ENCODE measurements around the gene CCR6. TPM values are rescaled to one million over a fixed set of nuclear protein-coding genes. Genes with fewer than 3 reads are reported as not detected.
"Not testable (repeated sequence)": the region's sequence is repeated elsewhere in the genome, so short reads cannot be mapped to it uniquely, and the experiment has no call there.

The CCR6 gene
- total and polyA plus RNA-seq, 12 donors: not detected

DNA sequence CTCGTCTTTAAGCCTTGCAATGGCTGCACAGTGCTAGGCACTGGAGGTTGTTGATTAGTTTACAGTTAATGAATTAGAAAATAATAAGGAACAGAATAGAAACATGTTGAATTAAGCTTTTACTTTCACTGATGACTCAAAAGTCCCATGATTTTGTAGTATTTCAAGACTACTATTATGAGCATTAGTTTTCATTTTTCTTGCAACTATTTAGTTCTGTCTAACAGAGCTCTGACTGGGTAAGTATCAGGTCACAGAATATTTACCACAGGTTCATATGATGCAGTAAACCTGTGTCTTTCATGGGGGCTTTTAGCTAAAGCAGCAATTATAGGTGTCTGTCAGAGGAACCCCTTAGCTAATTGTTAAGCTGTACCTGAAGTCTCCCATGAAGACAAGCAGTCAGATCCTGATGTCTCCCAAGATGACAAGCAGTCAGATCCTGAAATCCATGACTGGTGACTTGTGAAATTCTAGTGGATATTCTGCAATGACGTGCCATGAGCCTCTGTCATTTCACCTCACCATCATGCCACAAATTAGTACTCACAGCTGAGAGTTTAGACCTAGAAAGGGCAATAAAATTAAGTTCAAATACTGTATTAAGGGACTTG, 43.1 kb downstream of the CCR6 start:
- Histone ChIP-seq H3K27ac (no peak overlapping the region), H3K4me3 (no peak overlapping the region), H3K36me3 (replicated peaks in 1 of 2) (no peaks in the 10 kb centered on the region), H3K4me1 (replicated peaks in 1 of 2) (no peaks in the 10 kb centered on the region), H3K27me3 (no peaks in the 10 kb centered on the region), H3K9me3 (replicated peaks in 1 of 3) (no peaks in the 10 kb centered on the region)
- intact Hi-C loops (cut with DNase I): no loop called here
- 74 to 84% (median 83%) methylated on average over 2 of the region's 2 CpGs for WGBS, 4 donors
- no peak for DNase-seq
- TF ChIP-seq CTCF (IDR thresholded peaks at IDR 0.05): no peak
- no peak for TF ChIP-seq POLR2A (IDR thresholded peaks at IDR 0.05)

GRCh38 chr6:167167699-167168098, 44.8 kb downstream of the CCR6 start:
- H3K27ac ChIP-seq; H3K36me3 ChIP-seq (replicated peaks in 1 of 2); H3K4me1 ChIP-seq (replicated peaks in 1 of 2); H3K9me3 ChIP-seq (replicated peaks in 1 of 3); intact Hi-C loops (cut with DNase I); H3K27me3 ChIP-seq; DNase-seq; H3K4me3 ChIP-seq: not testable (repeated sequence)
- 60 to 89% (median 85%) methylated on average over 2 to 7 of the region's 10 CpGs for WGBS, 4 donors

GRCh38 chr6:167168296-167168695, 45.4 kb downstream of the CCR6 start:
- H3K36me3 ChIP-seq (replicated peaks in 1 of 2); H3K9me3 ChIP-seq (replicated peaks in 1 of 3); DNase-seq; intact Hi-C loops (cut with DNase I); H3K4me3 ChIP-seq; H3K4me1 ChIP-seq (replicated peaks in 1 of 2); H3K27me3 ChIP-seq; H3K27ac ChIP-seq: not testable (repeated sequence)
- WGBS, 4 donors: 68 to 76% (median 71%) methylated on average over 9 to 15 of the region's 16 CpGs

GRCh38 chr6:167169867-167170266, 47.0 kb downstream of the CCR6 start:
- H3K4me3 ChIP-seq; H3K27me3 ChIP-seq; H3K27ac ChIP-seq; DNase-seq; H3K36me3 ChIP-seq (replicated peaks in 1 of 2); intact Hi-C loops (cut with DNase I); H3K9me3 ChIP-seq (replicated peaks in 1 of 3); H3K4me1 ChIP-seq (replicated peaks in 1 of 2): not testable (repeated sequence)
- WGBS, 4 donors: 76 to 95% (median 80%) methylated on average over 3 to 5 of the region's 13 CpGs; no CpG with 5 or more reads in 1 of the 4 donors

DNA sequence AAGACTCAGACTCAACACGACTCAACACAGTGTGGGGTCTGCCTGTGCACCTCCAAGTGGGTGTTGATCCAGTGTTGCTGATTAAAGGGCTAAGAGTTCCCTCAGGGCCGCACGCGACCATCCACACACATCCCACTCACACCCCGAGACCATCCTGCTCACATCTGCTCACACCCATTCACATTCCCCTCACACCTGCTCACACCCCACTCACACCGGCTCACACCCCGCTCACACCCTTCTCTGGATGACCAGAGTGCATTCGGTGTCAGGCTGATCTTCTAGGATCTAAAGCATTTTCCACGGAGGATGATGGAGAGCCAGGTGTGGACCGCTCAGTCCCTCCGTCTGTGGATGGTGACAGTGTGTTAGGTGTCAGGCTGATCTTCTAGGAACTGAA, 48.4 kb downstream of the CCR6 start:
- H3K4me3 ChIP-seq; H3K4me1 ChIP-seq (replicated peaks in 1 of 2); intact Hi-C loops (cut with DNase I); H3K27me3 ChIP-seq; H3K9me3 ChIP-seq (replicated peaks in 1 of 3); DNase-seq; H3K27ac ChIP-seq; H3K36me3 ChIP-seq (replicated peaks in 1 of 2): not testable (repeated sequence)
- 78 to 86% (median 84%) methylated on average over 11 of the region's 11 CpGs for WGBS, 4 donors

GRCh38 chr6:167172011-167172410, 49.1 kb downstream of the CCR6 start:
- H3K9me3 ChIP-seq (replicated peaks in 1 of 3); H3K36me3 ChIP-seq (replicated peaks in 1 of 2); H3K4me3 ChIP-seq; H3K27me3 ChIP-seq; DNase-seq; H3K4me1 ChIP-seq (replicated peaks in 1 of 2); H3K27ac ChIP-seq; intact Hi-C loops (cut with DNase I): not testable (repeated sequence)
- 73 to 89% (median 81%) methylated on average over 6 to 13 of the region's 13 CpGs for WGBS, 4 donors

- H3K36me3 ChIP-seq (replicated peaks in 1 of 2); intact Hi-C loops (cut with DNase I); H3K27me3 ChIP-seq; H3K9me3 ChIP-seq (replicated peaks in 1 of 3); DNase-seq; H3K4me3 ChIP-seq; H3K27ac ChIP-seq; H3K4me1 ChIP-seq (replicated peaks in 1 of 2): not testable (repeated sequence)
- WGBS, 4 donors: 88 to 93% methylated on average over 14 of the region's 14 CpGs; no CpG with 5 or more reads in 2 of the 4 donors
These were observed 54.4 kb downstream of the CCR6 start for GRCh38 chr6:167177271-167177670.

- H3K4me1 ChIP-seq (replicated peaks in 1 of 2); H3K27ac ChIP-seq; DNase-seq; intact Hi-C loops (cut with DNase I); H3K4me3 ChIP-seq; H3K36me3 ChIP-seq (replicated peaks in 1 of 2); H3K9me3 ChIP-seq (replicated peaks in 1 of 3); H3K27me3 ChIP-seq: not testable (repeated sequence)
- 85 to 90% (median 86%) methylated on average over 11 to 25 of the region's 31 CpGs; no CpG with 5 or more reads in 1 of the 4 donors for WGBS, 4 donors
These were observed 56.2 kb downstream of the CCR6 start for GRCh38 chr6:167178896-167179655.

DNA sequence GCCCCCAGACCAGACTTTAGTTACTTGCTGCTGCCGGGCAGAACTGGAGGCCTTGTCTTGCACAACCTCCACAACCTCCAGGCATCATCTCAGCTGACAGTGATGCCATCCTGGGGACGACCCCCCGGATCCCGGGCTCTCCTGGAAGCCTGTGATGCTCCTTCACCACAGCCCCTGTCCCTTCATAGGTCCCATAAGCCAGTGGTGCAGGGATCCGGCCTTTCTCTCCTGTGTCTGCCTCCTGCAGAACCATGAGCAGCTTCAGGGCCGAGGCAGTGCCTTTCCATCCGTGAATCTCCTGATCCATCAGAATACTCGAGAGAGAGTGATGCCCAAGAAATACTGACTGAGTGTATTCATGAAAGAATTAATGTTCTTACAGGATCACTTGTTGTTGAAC, 57.2 kb downstream of the CCR6 start:
- H3K9me3 ChIP-seq (replicated peaks in 1 of 3); H3K36me3 ChIP-seq (replicated peaks in 1 of 2); H3K4me3 ChIP-seq; H3K4me1 ChIP-seq (replicated peaks in 1 of 2); H3K27ac ChIP-seq; H3K27me3 ChIP-seq; intact Hi-C loops (cut with DNase I); DNase-seq: not testable (repeated sequence)
- 56 to 66% (median 61%) methylated on average over 5 to 7 of the region's 8 CpGs; no CpG with 5 or more reads in 1 of the 4 donors for WGBS, 4 donors

DNA sequence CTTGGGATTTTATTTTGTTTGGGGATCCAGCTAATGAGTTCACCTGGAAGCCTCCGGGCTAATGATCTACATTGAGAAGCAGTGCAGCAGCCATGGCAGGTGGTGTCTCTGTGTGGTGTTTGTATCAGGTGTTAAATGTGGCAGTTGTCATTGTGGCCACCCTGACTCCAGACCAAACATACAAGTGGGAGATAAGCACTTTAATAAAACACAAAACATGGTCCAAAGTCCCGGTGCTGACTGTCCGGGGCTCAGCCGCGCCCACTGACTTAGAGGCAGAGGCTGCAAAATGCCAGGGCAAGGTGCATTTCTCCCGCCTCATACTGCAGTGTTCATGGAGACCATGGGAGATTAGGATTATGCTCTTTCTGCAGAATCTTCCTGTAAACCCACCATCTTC, 58.5 kb downstream of the CCR6 start:
- H3K4me1 ChIP-seq (replicated peaks in 1 of 2); H3K4me3 ChIP-seq; H3K9me3 ChIP-seq (replicated peaks in 1 of 3); H3K27ac ChIP-seq; H3K27me3 ChIP-seq; DNase-seq; H3K36me3 ChIP-seq (replicated peaks in 1 of 2); intact Hi-C loops (cut with DNase I): not testable (repeated sequence)
- WGBS, 4 donors: 67 to 100% methylated on average over 1 to 2 of the region's 6 CpGs; no CpG with 5 or more reads in 2 of the 4 donors
